Measurements from ENCODE around the gene OCA2. TPM values are rescaled to one million over a fixed set of nuclear protein-coding genes. Genes with fewer than 3 reads are reported as not detected.

The OCA2 gene
- total and polyA plus RNA-seq, 2 of the 8 experiments (the other 6 are each of a cell fraction or from before 2014, with no cell fraction given): 0.20 TPM

- Histone ChIP-seq H3K36me3 (ENCODE audit: control insufficient read depth in 2 of 4, insufficient read depth in 4 of 4, low read length in 3 of 4) (no peaks in the 10 kb centered on the region), H3K79me2 (ENCODE audit: control insufficient read depth in 1 of 2, insufficient read depth in 2 of 2, low read length in 2 of 2) (no peaks in the 10 kb centered on the region), H2AK5ac (ENCODE audit: low read depth, low read length) (no peak overlapping the region), H2AFZ (ENCODE audit: low read length) (no peak overlapping the region), H3K23me2 (ENCODE audit: low read depth, low read length) (no peaks in the 10 kb centered on the region), H3K4me2 (ENCODE audit: insufficient read depth in 1 of 2, low read depth in 2 of 2, low read length in 2 of 2) (no peak overlapping the region), H3K27ac (ENCODE audit: low read depth, low read length) (no peak overlapping the region), H3K9me3 (ENCODE audit: insufficient read depth in 2 of 2, low read depth in 1 of 2, low read length in 1 of 2) (no peaks in the 10 kb centered on the region), H4K5ac (ENCODE audit: insufficient read length, low read depth, low read length) (no peak overlapping the region), H3K56ac (replicated peaks; ENCODE audit: insufficient read length, low read depth, low read length) (no peak overlapping the region), H3K79me1 (ENCODE audit: low read depth, low read length) (no peaks in the 10 kb centered on the region), H3K27me3 (replicated peaks in 1 of 4; ENCODE audit: control insufficient read depth in 3 of 4, extremely low read depth in 1 of 4, insufficient read depth in 3 of 4, low read length in 3 of 4) (no peaks in the 10 kb centered on the region; a peak in 1 of 7 replicates), H3K4ac (replicated peaks; ENCODE audit: insufficient read length, low read depth, low read length) (no peak overlapping the region), H2BK12ac (ENCODE audit: low read depth, low read length) (no peak overlapping the region), H3K9ac (replicated peaks in 1 of 4; ENCODE audit: extremely low read depth in 1 of 4, low read depth in 3 of 4, low read length in 3 of 4) (no peak overlapping the region), H4K91ac (replicated peaks; ENCODE audit: insufficient read length, low read length) (no peak overlapping the region), H4K8ac (ENCODE audit: extremely low read depth, insufficient read depth, low read length) (no peak overlapping the region), H3K18ac (ENCODE audit: extremely low read depth, low read length) (no peak overlapping the region), H3K23ac (ENCODE audit: insufficient read length) (no peak overlapping the region), H3K4me1 (replicated peaks in 1 of 4; ENCODE audit: control insufficient read depth in 3 of 4, insufficient read depth in 4 of 4, low read length in 3 of 4) (peaks cover 0 to 15% (median 6%) of the 10 kb centered on the region in 4 experiments; a peak in 6 of 7 replicates), H3K4me3 (ENCODE audit: extremely low read depth in 1 of 4, insufficient read depth in 2 of 4, low read depth in 3 of 4, low read length in 4 of 4) (no peak overlapping the region; a peak in 1 of 8 replicates), H4K20me1 (replicated peaks in 1 of 2; ENCODE audit: control insufficient read depth in 1 of 2, insufficient read depth in 2 of 2, low read length in 2 of 2) (no peaks in the 10 kb centered on the region), H3K14ac (ENCODE audit: insufficient read length) (no peak overlapping the region), H2BK120ac (replicated peaks; ENCODE audit: low read depth, low read length) (no peak overlapping the region), H2BK20ac (ENCODE audit: low read length) (no peak overlapping the region), H2BK5ac (ENCODE audit: low read depth, low read length) (no peak overlapping the region), H2BK15ac (ENCODE audit: low read length) (no peak overlapping the region)
- no peak for DNase-seq (ENCODE audit: low read depth in 1 of 2, low spot score in 2 of 2)
- TF ChIP-seq TBP (IDR thresholded peaks at IDR 0.05; ENCODE audit: low read depth, low read length) (no peak), CBX5 (IDR thresholded peaks at IDR 0.05; ENCODE audit: low read depth, low read length) (no peak), FOSL1 (IDR thresholded peaks at IDR 0.05; ENCODE audit: insufficient read depth, low read depth, low read length) (no peak), HDAC2 (IDR thresholded peaks at IDR 0.05; ENCODE audit: borderline replicate concordance in 1 of 2, low read depth in 2 of 2, low read length in 2 of 2) (no peak), CTBP2 (IDR thresholded peaks at IDR 0.05; ENCODE audit: borderline replicate concordance, insufficient read depth, insufficient read length, low read length) (no peak), JUN (IDR thresholded peaks at IDR 0.05; ENCODE audit: low read depth, low read length) (no peak), CHD1 (IDR thresholded peaks at IDR 0.05; ENCODE audit: low read depth, low read length) (no peak), BCL11A (IDR thresholded peaks at IDR 0.05; ENCODE audit: low read depth in 2 of 2, low read length in 2 of 2) (no peak), POLR2A (IDR thresholded peaks at IDR 0.05; ENCODE audit: control extremely low read depth in 1 of 2, low read depth in 2 of 2, low read length in 2 of 2) (no peak)
- FAIRE-seq: no peak
- WGBS, 2 experiments (ENCODE audit: extremely low coverage in 1 of 2, insufficient coverage in 1 of 2, insufficient read length in 1 of 2, insufficient replicate concordance in 2 of 2, low coverage in 1 of 2, low lambda C conversion rate in 2 of 2, missing lambda C conversion rate in 1 of 2): 84% methylated on average over 13 of the region's 13 CpGs; no CpG with 5 or more reads in 1 of the 2 experiments
- ChIA-PET CTCF (ENCODE audit: partially characterized antibody) (interaction anchor here (0.6 to 6.0 kb wide), 34 partner anchors 9 to 908 kb away, joined by 3 to 53 read pairs (median 4); partner anchors contain the start of gene OCA2), POLR2A (ENCODE audit: partially characterized antibody) (no interaction called here)
Measured at GRCh38 chr15:28022181-28022580, 76.9 kb downstream of the OCA2 start.

All from H1 (cell line).